D341Med (cell line): ENCODE data around the gene FRYL.
"Not testable (repeated sequence)": the region's sequence is repeated elsewhere in the genome, so short reads cannot be mapped to it uniquely, and the experiment has no call there.

Experiments
- DNase-seq: peaks from one replicate; pipeline ENCODE4 v3.0.0; 2012; ENCODE audit warnings: low spot score

FRYL gene

GRCh38 chr4:48697516-48697915 is 82.6 kb downstream of the FRYL start:
- DNase-seq: not testable (repeated sequence)

GRCh38 chr4:48694824-48695223 is 85.3 kb downstream of the FRYL start:
- DNase-seq: no peak

- DNase-seq: no peak
Observed at GRCh38 chr4:48693856-48694574, 86.1 kb downstream of the FRYL start.

- DNase-seq: no peak
Observed at GRCh38 chr4:48692897-48693296, 87.2 kb downstream of the FRYL start.

- no peak for DNase-seq
Observed at GRCh38 chr4:48692044-48692443, 88.0 kb downstream of the FRYL start.

GRCh38 chr4:48688953-48689352 is 91.1 kb downstream of the FRYL start:
- no peak for DNase-seq

- no peak for DNase-seq
Observed at GRCh38 chr4:48687313-48688051, 92.6 kb downstream of the FRYL start.

- DNase-seq: no peak
Observed at GRCh38 chr4:48686369-48686768, 93.7 kb downstream of the FRYL start.

GRCh38 chr4:48683784-48684666 is 96.1 kb downstream of the FRYL start:
- DNase-seq: no peak

GRCh38 chr4:48682870-48683269 is 97.2 kb downstream of the FRYL start:
- not testable (repeated sequence) for DNase-seq

- no peak for DNase-seq
Observed at GRCh38 chr4:48681856-48682255, 98.2 kb downstream of the FRYL start.

- DNase-seq: no peak
Observed at GRCh38 chr4:48680848-48681568, 99.1 kb downstream of the FRYL start.

- DNase-seq: no peak
Observed at GRCh38 chr4:48673537-48673936, 106.5 kb downstream of the FRYL start.

- DNase-seq: no peak
Observed at GRCh38 chr4:48670587-48670986, 109.5 kb downstream of the FRYL start.

GRCh38 chr4:48669086-48669485 is 111.0 kb downstream of the FRYL start:
- no peak for DNase-seq

- DNase-seq: no peak
Observed at GRCh38 chr4:48668254-48669017, 111.6 kb downstream of the FRYL start.

- DNase-seq: no peak
Observed at GRCh38 chr4:48667148-48667547, 112.9 kb downstream of the FRYL start.

- DNase-seq: no peak
Observed at GRCh38 chr4:48665555-48666186, 114.4 kb downstream of the FRYL start.

- no peak for DNase-seq
Observed at GRCh38 chr4:48664938-48665337, 115.1 kb downstream of the FRYL start.

- no peak for DNase-seq
Observed at GRCh38 chr4:48661391-48661790, 118.7 kb downstream of the FRYL start.

- DNase-seq: no peak
Observed at GRCh38 chr4:48660347-48660746, 119.7 kb downstream of the FRYL start.
